MM.1S (cell line): ENCODE measurements around the gene TNFRSF13B.
"Not testable (repeated sequence)": the region's sequence is repeated elsewhere in the genome, so short reads cannot be mapped to it uniquely, and the experiment has no call there.

Source experiments
- DNase-seq: peaks from one replicate; pipeline ENCODE4 v3.0.0-alpha.2; 2015
- H2AFZ ChIP-seq: fragments of 300-600 bp; sonication (generic); 2 replicates; pipeline ENCODE4 v1.6.0; 2016; ENCODE audit warnings: antibody characterized with exemption, low read length
- H3F3A ChIP-seq: fragments of 300-600 bp; sonication (generic); 2 replicates; pipeline ENCODE4 v1.6.1; 2016; ENCODE audit warnings: mild to moderate bottlenecking, antibody characterized with exemption, low read length, moderate library complexity, mixed read lengths; ENCODE audit not compliant: insufficient read depth
- H3K27ac ChIP-seq: fragments of 300-600 bp; sonication (generic); 2 replicates; pipeline ENCODE4 v1.5.1; 2016; ENCODE audit warnings: mild to moderate bottlenecking, low read length
- H3K27me3 ChIP-seq: fragments of 300-600 bp; sonication (generic); replicated peaks from 2 replicates; pipeline ENCODE4 v1.6.0; 2016; ENCODE audit warnings: low read length; ENCODE audit not compliant: insufficient read depth
- H3K36me3 ChIP-seq: fragments of 300-600 bp; sonication (generic); replicated peaks from 2 replicates; pipeline ENCODE4 v1.6.1; 2016; ENCODE audit warnings: mild to moderate bottlenecking, low read length, mixed read lengths; ENCODE audit not compliant: insufficient read depth
- H3K4me1 ChIP-seq: fragments of 300-600 bp; sonication (generic); 2 replicates; pipeline ENCODE4 v1.6.1; 2016; ENCODE audit warnings: low read length, mixed read lengths
- H3K4me2 ChIP-seq: fragments of 300-600 bp; sonication (generic); 2 replicates; pipeline ENCODE4 v1.6.0; 2016; ENCODE audit warnings: low read depth, low read length
- H3K4me3 ChIP-seq: fragments of 300-600 bp; sonication (generic); 2 replicates; pipeline ENCODE4 v1.5.1; 2016; ENCODE audit warnings: low read length, mixed read lengths
- H3K79me2 ChIP-seq: fragments of 300-600 bp; sonication (generic); 2 replicates; pipeline ENCODE4 v1.6.1; 2016; ENCODE audit warnings: mixed run types, low read length, mixed read lengths
- H3K9ac ChIP-seq: fragments of 300-600 bp; sonication (generic); 2 replicates; pipeline ENCODE4 v1.6.1; 2016; ENCODE audit warnings: low read length, mixed read lengths
- H3K9me2 ChIP-seq: fragments of 300-600 bp; sonication (generic); replicated peaks from 2 replicates; pipeline ENCODE4 v1.6.1; 2016; ENCODE audit warnings: mild to moderate bottlenecking, low read length, mixed read lengths; ENCODE audit not compliant: insufficient read depth
- H3K9me3 ChIP-seq: fragments of 300-600 bp; sonication (generic); replicated peaks from 2 replicates; pipeline ENCODE4 v1.6.1; 2016; ENCODE audit warnings: mild to moderate bottlenecking, low read length, mixed read lengths; ENCODE audit not compliant: insufficient read depth
- H4K20me1 ChIP-seq: fragments of 300-600 bp; sonication (generic); 2 replicates; pipeline ENCODE4 v1.6.1; 2016; ENCODE audit warnings: mild to moderate bottlenecking, low read length, moderate library complexity, mixed read lengths; ENCODE audit not compliant: insufficient read depth
- CTCF ChIP-seq: fragments of 300-600 bp; sonication (generic); IDR thresholded peaks from 2 replicates; pipeline ENCODE4 v1.5.1; 2016; ENCODE audit warnings: antibody characterized with exemption, low read length, mixed read lengths
- EZH2 ChIP-seq: fragments of 300-600 bp; sonication (generic); optimal IDR thresholded peaks from 2 replicates; pipeline ENCODE3; 2017; ENCODE audit warnings: low read depth, mild to moderate bottlenecking, antibody characterized with exemption, low read length, mixed read lengths
- EZH2phosphoT487 ChIP-seq: fragments of 300-600 bp; sonication (generic); IDR thresholded peaks from 2 replicates; pipeline ENCODE4 v1.6.1; 2018; ENCODE audit warnings: antibody characterized with exemption, low read length

TNFRSF13B gene

GRCh38 chr17:17018021-17018441 lies 46.1 kb upstream of the TNFRSF13B start:
- Histone ChIP-seq H3K4me1 (no peaks in the 10 kb centered on the region), H3K27me3 (no peaks in the 10 kb centered on the region), H3K4me3 (no peak overlapping the region), H3K36me3 (no peaks in the 10 kb centered on the region), H3K9ac (no peak overlapping the region), H3F3A (no peaks in the 10 kb centered on the region), H4K20me1 (no peaks in the 10 kb centered on the region), H3K27ac (no peak overlapping the region), H3K4me2 (no peak overlapping the region), H2AFZ (no peak overlapping the region), H3K79me2 (no peaks in the 10 kb centered on the region), H3K9me2 (no peaks in the 10 kb centered on the region), H3K9me3 (no peaks in the 10 kb centered on the region)
- no peak for DNase-seq
- TF ChIP-seq CTCF: no peak
- no peak for TF ChIP-seq EZH2phosphoT487
- TF ChIP-seq EZH2: no peak

GRCh38 chr17:17017343-17018014 lies 45.6 kb upstream of the TNFRSF13B start:
- H3K9me2 ChIP-seq: no peaks in the 10 kb centered on the region
- H3K36me3 ChIP-seq: no peaks in the 10 kb centered on the region
- no peaks in the 10 kb centered on the region for H3K4me1 ChIP-seq
- H3K4me3 ChIP-seq: no peak overlapping the region
- no peak for DNase-seq
- no peaks in the 10 kb centered on the region for H3K27me3 ChIP-seq
- no peak overlapping the region for H2AFZ ChIP-seq
- H3K79me2 ChIP-seq: no peaks in the 10 kb centered on the region
- no peaks in the 10 kb centered on the region for H3F3A ChIP-seq
- H4K20me1 ChIP-seq: no peaks in the 10 kb centered on the region
- H3K27ac ChIP-seq: no peak overlapping the region
- H3K9me3 ChIP-seq: no peaks in the 10 kb centered on the region
- H3K9ac ChIP-seq: no peak overlapping the region
- no peak for TF ChIP-seq CTCF
- no peak for TF ChIP-seq EZH2
- no peak for TF ChIP-seq EZH2phosphoT487
- H3K4me2 ChIP-seq: no peak overlapping the region

- not testable (repeated sequence) for DNase-seq, H3K36me3 ChIP-seq, H3K9me2 ChIP-seq, H3K4me3 ChIP-seq, H4K20me1 ChIP-seq, H3K79me2 ChIP-seq, H3K4me2 ChIP-seq, H3K9me3 ChIP-seq, H3K27ac ChIP-seq, H2AFZ ChIP-seq, H3F3A ChIP-seq, H3K9ac ChIP-seq, H3K27me3 ChIP-seq, H3K4me1 ChIP-seq
Measured at GRCh38 chr17:17016199-17017197, 44.6 kb upstream of the TNFRSF13B start.
